Panc1 (cell line): ENCODE data around the gene RELL1.

Source experiments
- POLR2AphosphoS5 ChIP-seq: IDR thresholded peaks from 2 replicates; pipeline ENCODE4 v1.6.1; 2012; ENCODE audit warnings: mild to moderate bottlenecking, low read depth, low read length, moderate library complexity
- SIN3A ChIP-seq: IDR thresholded peaks from 2 replicates; pipeline ENCODE4 v1.6.1; 2012; ENCODE audit warnings: low read depth, mild to moderate bottlenecking, low read length, moderate library complexity, borderline replicate concordance; ENCODE audit not compliant: insufficient read depth
- TF ChIP-seq, protein P1 (sequence below): fragments of 450-650 bp; IDR thresholded peaks from 2 replicates; pipeline ENCODE4 v1.5.1; 2017; ENCODE audit warnings: mild to moderate bottlenecking
- TF ChIP-seq, protein P2 (sequence below), 2 experiments: IDR thresholded peaks; 2 replicates each; pipeline ENCODE4 v1.6.1; 2011 to 2012; ENCODE audit warnings: low read depth in 2 of 2, control low read depth in 1 of 2, low read length in 1 of 2, mild to moderate bottlenecking in 1 of 2, moderate library complexity in 1 of 2; ENCODE audit not compliant: insufficient read depth in 1 of 2

DNA sequence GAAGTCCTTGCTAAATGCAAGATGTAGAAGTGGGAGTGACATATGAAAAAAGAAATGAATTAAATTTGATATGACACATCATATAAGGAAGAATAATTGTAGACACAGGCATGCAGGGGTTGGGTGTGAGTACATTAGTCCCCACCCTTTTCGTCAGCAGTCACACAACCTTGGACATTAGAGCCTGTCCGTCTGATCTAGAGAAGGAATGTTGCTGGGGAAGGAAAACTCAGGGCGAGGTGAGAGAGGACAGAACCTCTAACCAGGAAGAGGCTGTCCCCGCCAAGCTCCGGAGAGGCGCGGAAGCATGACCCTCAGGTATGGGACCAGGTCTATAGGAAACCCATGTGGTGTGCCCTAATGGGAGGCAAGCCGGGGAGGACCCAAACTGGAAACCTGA lies 102.1 kb downstream of the RELL1 start:
- TF ChIP-seq, protein P1, sequence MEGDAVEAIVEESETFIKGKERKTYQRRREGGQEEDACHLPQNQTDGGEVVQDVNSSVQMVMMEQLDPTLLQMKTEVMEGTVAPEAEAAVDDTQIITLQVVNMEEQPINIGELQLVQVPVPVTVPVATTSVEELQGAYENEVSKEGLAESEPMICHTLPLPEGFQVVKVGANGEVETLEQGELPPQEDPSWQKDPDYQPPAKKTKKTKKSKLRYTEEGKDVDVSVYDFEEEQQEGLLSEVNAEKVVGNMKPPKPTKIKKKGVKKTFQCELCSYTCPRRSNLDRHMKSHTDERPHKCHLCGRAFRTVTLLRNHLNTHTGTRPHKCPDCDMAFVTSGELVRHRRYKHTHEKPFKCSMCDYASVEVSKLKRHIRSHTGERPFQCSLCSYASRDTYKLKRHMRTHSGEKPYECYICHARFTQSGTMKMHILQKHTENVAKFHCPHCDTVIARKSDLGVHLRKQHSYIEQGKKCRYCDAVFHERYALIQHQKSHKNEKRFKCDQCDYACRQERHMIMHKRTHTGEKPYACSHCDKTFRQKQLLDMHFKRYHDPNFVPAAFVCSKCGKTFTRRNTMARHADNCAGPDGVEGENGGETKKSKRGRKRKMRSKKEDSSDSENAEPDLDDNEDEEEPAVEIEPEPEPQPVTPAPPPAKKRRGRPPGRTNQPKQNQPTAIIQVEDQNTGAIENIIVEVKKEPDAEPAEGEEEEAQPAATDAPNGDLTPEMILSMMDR: no peak
- TF ChIP-seq POLR2AphosphoS5 (no peak), SIN3A (no peak)
- TF ChIP-seq, protein P2, sequence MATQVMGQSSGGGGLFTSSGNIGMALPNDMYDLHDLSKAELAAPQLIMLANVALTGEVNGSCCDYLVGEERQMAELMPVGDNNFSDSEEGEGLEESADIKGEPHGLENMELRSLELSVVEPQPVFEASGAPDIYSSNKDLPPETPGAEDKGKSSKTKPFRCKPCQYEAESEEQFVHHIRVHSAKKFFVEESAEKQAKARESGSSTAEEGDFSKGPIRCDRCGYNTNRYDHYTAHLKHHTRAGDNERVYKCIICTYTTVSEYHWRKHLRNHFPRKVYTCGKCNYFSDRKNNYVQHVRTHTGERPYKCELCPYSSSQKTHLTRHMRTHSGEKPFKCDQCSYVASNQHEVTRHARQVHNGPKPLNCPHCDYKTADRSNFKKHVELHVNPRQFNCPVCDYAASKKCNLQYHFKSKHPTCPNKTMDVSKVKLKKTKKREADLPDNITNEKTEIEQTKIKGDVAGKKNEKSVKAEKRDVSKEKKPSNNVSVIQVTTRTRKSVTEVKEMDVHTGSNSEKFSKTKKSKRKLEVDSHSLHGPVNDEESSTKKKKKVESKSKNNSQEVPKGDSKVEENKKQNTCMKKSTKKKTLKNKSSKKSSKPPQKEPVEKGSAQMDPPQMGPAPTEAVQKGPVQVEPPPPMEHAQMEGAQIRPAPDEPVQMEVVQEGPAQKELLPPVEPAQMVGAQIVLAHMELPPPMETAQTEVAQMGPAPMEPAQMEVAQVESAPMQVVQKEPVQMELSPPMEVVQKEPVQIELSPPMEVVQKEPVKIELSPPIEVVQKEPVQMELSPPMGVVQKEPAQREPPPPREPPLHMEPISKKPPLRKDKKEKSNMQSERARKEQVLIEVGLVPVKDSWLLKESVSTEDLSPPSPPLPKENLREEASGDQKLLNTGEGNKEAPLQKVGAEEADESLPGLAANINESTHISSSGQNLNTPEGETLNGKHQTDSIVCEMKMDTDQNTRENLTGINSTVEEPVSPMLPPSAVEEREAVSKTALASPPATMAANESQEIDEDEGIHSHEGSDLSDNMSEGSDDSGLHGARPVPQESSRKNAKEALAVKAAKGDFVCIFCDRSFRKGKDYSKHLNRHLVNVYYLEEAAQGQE (IDR thresholded peaks at IDR 0.05; ENCODE audit: insufficient read depth in 1 of 2, low read depth in 2 of 2, low read length in 1 of 2): no peak
